Lung (tissue), 12 donors: ENCODE measurements around the gene TGFA. TPM values are rescaled to one million over a fixed set of nuclear protein-coding genes. Genes with fewer than 3 reads are reported as not detected.

Source experiments
- ATAC-seq: fragments of 200-7000 bp; cut with Tn5 transposase; one replicate; pipeline ENCODE4 v1.9.1; 2020; ENCODE audit warnings: moderate number of reproducible peaks; ENCODE audit not compliant: insufficient read depth, low FRiP score
- DNase-seq, 3 donors: peaks; one replicate each; pipeline ENCODE4 v3.0.0-alpha.2; 2013 to 2017
- H3K27ac ChIP-seq, 2 donors: one replicate each; pipeline ENCODE4 v1.5.1; 2013; ENCODE audit warnings: mild to moderate bottlenecking in 2 of 2, moderate library complexity in 2 of 2, control low read depth in 1 of 2, inconsistent platforms in 1 of 2, low read depth in 1 of 2, low read length in 1 of 2
- H3K27me3 ChIP-seq, 3 donors: one replicate each; pipeline ENCODE4 v1.5.1; 2013; ENCODE audit warnings: low read length in 2 of 3; ENCODE audit not compliant: control insufficient read depth in 3 of 3, insufficient read depth in 3 of 3
- H3K36me3 ChIP-seq, 4 donors: one replicate each; pipeline ENCODE4 v1.5.1; 2013; ENCODE audit warnings: low read length in 4 of 4, mild to moderate bottlenecking in 1 of 4, moderate library complexity in 1 of 4; ENCODE audit not compliant: control insufficient read depth in 4 of 4, insufficient read depth in 4 of 4
- H3K4me1 ChIP-seq, 5 donors: one replicate each; pipeline ENCODE4 v1.5.1; 2013; ENCODE audit warnings: low read length in 5 of 5, mild to moderate bottlenecking in 2 of 5, moderate library complexity in 1 of 5; ENCODE audit not compliant: control insufficient read depth in 5 of 5, insufficient read depth in 5 of 5
- H3K4me3 ChIP-seq: one replicate; pipeline ENCODE4 v1.5.1; 2013; ENCODE audit warnings: mild to moderate bottlenecking, control low read depth, moderate library complexity
- H3K9ac ChIP-seq, 2 donors: one replicate each; pipeline ENCODE4 v1.5.1; 2013; ENCODE audit warnings: low read length in 2 of 2, control low read depth in 1 of 2; ENCODE audit not compliant: insufficient read depth in 1 of 2
- H3K9me3 ChIP-seq, 4 donors: one replicate each; pipeline ENCODE4 v1.5.1; 2013; ENCODE audit warnings: low read length in 3 of 4, mild to moderate bottlenecking in 1 of 4, moderate library complexity in 1 of 4; ENCODE audit not compliant: control insufficient read depth in 4 of 4, insufficient read depth in 3 of 4
- CTCF ChIP-seq: IDR thresholded peaks from 2 replicates; pipeline ENCODE4 v1.5.1; 2012; ENCODE audit warnings: mild to moderate bottlenecking; ENCODE audit errors: control extremely low read depth, extremely low read depth
- WGBS, 2 donors: extraction: QIAGEN DNeasy Blood & Tissue Kit; methylation state at CpG; one replicate each; pipeline ENCODE4 v1.1.7; 2013; 5-methylcytosine and 5-hydroxymethylcytosine counted together
- polyA plus RNA-seq, 2 donors: library from polyadenylated mRNA; stranded (reverse); fragments of 200-250 nt; gene quantifications; one replicate each; pipeline ENCODE4 v1.2.1, GENCODE V29; 2013
- total RNA-seq, 2 donors: library from RNA; depleted of rRNA in 1 of 2; stranded (reverse); fragments of >200 nt in 1 of 2; gene quantifications; one replicate each; pipeline ENCODE4 v1.2.1, GENCODE V29; 2014 to 2021
- donor health status: control.
- donor health status: control.
- donor health status: Bipolar disorder and iron deficiency.
- donor health status: healthy.
- donor health status: DM: yes; HTN: yes; CAD: no.

The TGFA gene
- total and polyA plus RNA-seq, 4 donors, result 1.9 to 13.0 (median 7.0) TPM

- H3K9me3 ChIP-seq, result no peaks in the 10 kb centered on the region
- H3K27me3 ChIP-seq, result no peaks in the 10 kb centered on the region
- H3K27ac ChIP-seq, result peak overlapping the region in 1 of 2 donors; percentile 41
- ATAC-seq (no peak), DNase-seq (no peak)
- WGBS, 2 donors, result 66 to 68% methylated on average over 1 of the region's 1 CpG
- H3K4me3 ChIP-seq, result no peak overlapping the region
- TF ChIP-seq CTCF, result no peak
- H3K36me3 ChIP-seq, result no peaks in the 10 kb centered on the region
- H3K9ac ChIP-seq, result no peak overlapping the region
- peaks cover 0 to 16% (median 5%) of the 10 kb centered on the region in 5 donors for H3K4me1 ChIP-seq
Measured at GRCh38 chr2:70525032-70525431, 28.6 kb downstream of the TGFA start.

- no peak overlapping the region for H3K4me3 ChIP-seq
- peaks cover 0 to 16% (median 5%) of the 10 kb centered on the region in 5 donors for H3K4me1 ChIP-seq
- WGBS, 2 donors, result 31 to 39% methylated on average over 14 of the region's 14 CpGs
- H3K27me3 ChIP-seq, result no peaks in the 10 kb centered on the region
- H3K9ac ChIP-seq, result no peak overlapping the region
- H3K27ac ChIP-seq, result peak overlapping the region in 1 of 2 donors; percentile 41
- TF ChIP-seq CTCF, result no peak
- peaks cover 0 to 2% (median 0%) of the 10 kb centered on the region in 4 donors for H3K9me3 ChIP-seq
- DNase-seq, result peak; percentile 30 to 51 (median 36)
- H3K36me3 ChIP-seq, result no peaks in the 10 kb centered on the region
- peak; percentile 70 for ATAC-seq
Measured at GRCh38 chr2:70523996-70524965, 29.3 kb downstream of the TGFA start.

- H3K4me1 ChIP-seq, result peaks cover 0 to 16% (median 5%) of the 10 kb centered on the region in 5 donors
- H3K27ac ChIP-seq, result peak overlapping the region in 1 of 2 donors; percentile 17
- no peaks in the 10 kb centered on the region for H3K27me3 ChIP-seq
- no peak overlapping the region for H3K4me3 ChIP-seq
- no peaks in the 10 kb centered on the region for H3K36me3 ChIP-seq
- no peak for TF ChIP-seq CTCF
- H3K9me3 ChIP-seq, result peaks cover 0 to 2% (median 0%) of the 10 kb centered on the region in 4 donors
- no peak overlapping the region for H3K9ac ChIP-seq
- DNase-seq (no peak), ATAC-seq (no peak)
Measured at GRCh38 chr2:70523672-70523995, 30.0 kb downstream of the TGFA start.
